Measurements from ENCODE around the gene ZDHHC22.

ZDHHC22 gene

GRCh38 chr14:77111021-77111420 lies 30.6 kb downstream of the ZDHHC22 start:
- peak overlapping the region; percentile 93 for H3K27ac ChIP-seq (ENCODE audit: low read depth, low read length)
- H3K4me1 ChIP-seq (ENCODE audit: insufficient read depth, low read length) = peaks cover 43% of the 10 kb centered on the region
- H3K9ac ChIP-seq (ENCODE audit: low read depth, low read length) = peak overlapping the region; percentile 66
- no peaks in the 10 kb centered on the region for H3K27me3 ChIP-seq (ENCODE audit: insufficient read depth, low read length)
- peak overlapping the region; percentile 15; the same call in 1 of the 2 replicates for H3K4me3 ChIP-seq (ENCODE audit: low read length)
- WGBS = 6% methylated on average over 4 of the region's 5 CpGs
- H3K36me3 ChIP-seq (ENCODE audit: insufficient read depth, low read length) = peaks cover 82% of the 10 kb centered on the region
- no peaks in the 10 kb centered on the region for H3K9me3 ChIP-seq (ENCODE audit: insufficient read depth, low read depth, low read length)

- H3K27ac ChIP-seq (ENCODE audit: low read depth, low read length) = peak overlapping the region; percentile 93
- H3K4me1 ChIP-seq (ENCODE audit: insufficient read depth, low read length) = peaks cover 50% of the 10 kb centered on the region
- H3K9ac ChIP-seq (ENCODE audit: low read depth, low read length) = peak overlapping the region; percentile 66; the same call in 1 of the 2 replicates
- 93% methylated on average over 1 of the region's 1 CpG for WGBS
- no peaks in the 10 kb centered on the region for H3K9me3 ChIP-seq (ENCODE audit: insufficient read depth, low read depth, low read length)
- H3K36me3 ChIP-seq (ENCODE audit: insufficient read depth, low read length) = peaks cover 83% of the 10 kb centered on the region
- H3K27me3 ChIP-seq (ENCODE audit: insufficient read depth, low read length) = no peaks in the 10 kb centered on the region
- peak overlapping the region; percentile 15; the same call in 1 of the 2 replicates for H3K4me3 ChIP-seq (ENCODE audit: low read length)
These were observed 31.3 kb downstream of the ZDHHC22 start for GRCh38 chr14:77110286-77110685.

GRCh38 chr14:77109656-77110055 lies 31.9 kb downstream of the ZDHHC22 start:
- H3K36me3 ChIP-seq (ENCODE audit: insufficient read depth, low read length) = peaks cover 77% of the 10 kb centered on the region
- WGBS = 91% methylated on average over 6 of the region's 6 CpGs
- H3K27me3 ChIP-seq (ENCODE audit: insufficient read depth, low read length) = no peaks in the 10 kb centered on the region
- H3K27ac ChIP-seq (ENCODE audit: low read depth, low read length) = peak overlapping the region; percentile 93
- peaks cover 56% of the 10 kb centered on the region for H3K4me1 ChIP-seq (ENCODE audit: insufficient read depth, low read length)
- H3K9me3 ChIP-seq (ENCODE audit: insufficient read depth, low read depth, low read length) = no peaks in the 10 kb centered on the region
- H3K4me3 ChIP-seq (ENCODE audit: low read length) = no peak overlapping the region
- H3K9ac ChIP-seq (ENCODE audit: low read depth, low read length) = no peak overlapping the region; the same call in 1 of the 2 replicates

GRCh38 chr14:77108753-77109152 lies 32.8 kb downstream of the ZDHHC22 start:
- Histone ChIP-seq H3K36me3 (ENCODE audit: insufficient read depth, low read length) (peaks cover 68% of the 10 kb centered on the region), H3K4me3 (ENCODE audit: low read length) (no peak overlapping the region), H3K9me3 (ENCODE audit: insufficient read depth, low read depth, low read length) (no peaks in the 10 kb centered on the region), H3K27me3 (ENCODE audit: insufficient read depth, low read length) (no peaks in the 10 kb centered on the region), H3K4me1 (ENCODE audit: insufficient read depth, low read length) (peaks cover 65% of the 10 kb centered on the region), H3K27ac (ENCODE audit: low read depth, low read length) (peak overlapping the region; percentile 93; the same call in 1 of the 2 replicates), H3K9ac (ENCODE audit: low read depth, low read length) (no peak overlapping the region)
- 93% methylated on average over 2 of the region's 2 CpGs for WGBS

- 88% methylated on average over 2 of the region's 2 CpGs for WGBS
- H3K36me3 ChIP-seq (ENCODE audit: insufficient read depth, low read length) = peaks cover 55% of the 10 kb centered on the region
These were observed 34.4 kb downstream of the ZDHHC22 start for GRCh38 chr14:77107228-77107627.

GRCh38 chr14:77106666-77107065 lies 34.9 kb downstream of the ZDHHC22 start:
- Histone ChIP-seq H3K9me3 (ENCODE audit: insufficient read depth, low read depth, low read length) (no peaks in the 10 kb centered on the region), H3K36me3 (ENCODE audit: insufficient read depth, low read length) (peaks cover 50% of the 10 kb centered on the region), H3K27me3 (ENCODE audit: insufficient read depth, low read length) (no peaks in the 10 kb centered on the region), H3K4me3 (ENCODE audit: low read length) (no peak overlapping the region), H3K4me1 (ENCODE audit: insufficient read depth, low read length) (peaks cover 57% of the 10 kb centered on the region), H3K27ac (ENCODE audit: low read depth, low read length) (no peak overlapping the region), H3K9ac (ENCODE audit: low read depth, low read length) (no peak overlapping the region)
- WGBS = 88% methylated on average over 3 of the region's 3 CpGs

More at GRCh38 chr14:77107228-77107627, 34.4 kb downstream of the ZDHHC22 start:
- Histone ChIP-seq H3K27ac (ENCODE audit: low read depth, low read length) (no peak overlapping the region), H3K9ac (ENCODE audit: low read depth, low read length) (no peak overlapping the region), H3K4me1 (ENCODE audit: insufficient read depth, low read length) (peaks cover 62% of the 10 kb centered on the region), H3K9me3 (ENCODE audit: insufficient read depth, low read depth, low read length) (no peaks in the 10 kb centered on the region), H3K27me3 (ENCODE audit: insufficient read depth, low read length) (no peaks in the 10 kb centered on the region), H3K4me3 (ENCODE audit: low read length) (no peak overlapping the region)

GRCh38 chr14:77105145-77105939 lies 36.2 kb downstream of the ZDHHC22 start:
- Histone ChIP-seq H3K4me1 (ENCODE audit: insufficient read depth, low read length) (peaks cover 51% of the 10 kb centered on the region), H3K27me3 (ENCODE audit: insufficient read depth, low read length) (no peaks in the 10 kb centered on the region), H3K9me3 (ENCODE audit: insufficient read depth, low read depth, low read length) (no peaks in the 10 kb centered on the region), H3K9ac (ENCODE audit: low read depth, low read length) (peak overlapping the region; percentile 34; the same call in 1 of the 2 replicates), H3K36me3 (ENCODE audit: insufficient read depth, low read length) (peaks cover 46% of the 10 kb centered on the region), H3K27ac (ENCODE audit: low read depth, low read length) (peak overlapping the region; percentile 68), H3K4me3 (ENCODE audit: low read length) (peak overlapping the region; percentile 26)
- 36% methylated on average over 5 of the region's 6 CpGs for WGBS

GRCh38 chr14:77104393-77104792 lies 37.2 kb downstream of the ZDHHC22 start:
- H3K4me1 ChIP-seq (ENCODE audit: insufficient read depth, low read length) = peaks cover 48% of the 10 kb centered on the region
- no peak overlapping the region for H3K9ac ChIP-seq (ENCODE audit: low read depth, low read length)
- no peak overlapping the region for H3K4me3 ChIP-seq (ENCODE audit: low read length)
- no peak overlapping the region for H3K27ac ChIP-seq (ENCODE audit: low read depth, low read length)
- peaks cover 39% of the 10 kb centered on the region for H3K36me3 ChIP-seq (ENCODE audit: insufficient read depth, low read length)
- H3K9me3 ChIP-seq (ENCODE audit: insufficient read depth, low read depth, low read length) = no peaks in the 10 kb centered on the region
- WGBS = 93% methylated on average over 3 of the region's 3 CpGs
- no peaks in the 10 kb centered on the region for H3K27me3 ChIP-seq (ENCODE audit: insufficient read depth, low read length)

GRCh38 chr14:77103951-77104350 lies 37.6 kb downstream of the ZDHHC22 start:
- Histone ChIP-seq H3K9ac (ENCODE audit: low read depth, low read length) (no peak overlapping the region), H3K27me3 (ENCODE audit: insufficient read depth, low read length) (no peaks in the 10 kb centered on the region), H3K9me3 (ENCODE audit: insufficient read depth, low read depth, low read length) (no peaks in the 10 kb centered on the region), H3K27ac (ENCODE audit: low read depth, low read length) (no peak overlapping the region), H3K36me3 (ENCODE audit: insufficient read depth, low read length) (peaks cover 34% of the 10 kb centered on the region), H3K4me3 (ENCODE audit: low read length) (no peak overlapping the region), H3K4me1 (ENCODE audit: insufficient read depth, low read length) (peaks cover 46% of the 10 kb centered on the region)
- 90% methylated on average over 6 of the region's 6 CpGs for WGBS

GRCh38 chr14:77103475-77103874 lies 38.1 kb downstream of the ZDHHC22 start:
- no peak overlapping the region for H3K27ac ChIP-seq (ENCODE audit: low read depth, low read length)
- no peak overlapping the region for H3K4me3 ChIP-seq (ENCODE audit: low read length)
- H3K27me3 ChIP-seq (ENCODE audit: insufficient read depth, low read length) = no peaks in the 10 kb centered on the region
- no peaks in the 10 kb centered on the region for H3K9me3 ChIP-seq (ENCODE audit: insufficient read depth, low read depth, low read length)
- H3K9ac ChIP-seq (ENCODE audit: low read depth, low read length) = no peak overlapping the region
- peaks cover 44% of the 10 kb centered on the region for H3K4me1 ChIP-seq (ENCODE audit: insufficient read depth, low read length)
- H3K36me3 ChIP-seq (ENCODE audit: insufficient read depth, low read length) = peaks cover 30% of the 10 kb centered on the region

- H3K4me1 ChIP-seq (ENCODE audit: insufficient read depth, low read length) = peaks cover 41% of the 10 kb centered on the region
- peaks cover 17% of the 10 kb centered on the region for H3K36me3 ChIP-seq (ENCODE audit: insufficient read depth, low read length)
- H3K27me3 ChIP-seq (ENCODE audit: insufficient read depth, low read length) = no peaks in the 10 kb centered on the region
- no peaks in the 10 kb centered on the region for H3K9me3 ChIP-seq (ENCODE audit: insufficient read depth, low read depth, low read length)
- 85% methylated on average over 4 of the region's 4 CpGs for WGBS
- H3K27ac ChIP-seq (ENCODE audit: low read depth, low read length) = no peak overlapping the region
- H3K9ac ChIP-seq (ENCODE audit: low read depth, low read length) = no peak overlapping the region
- no peak overlapping the region for H3K4me3 ChIP-seq (ENCODE audit: low read length)
These were observed 39.4 kb downstream of the ZDHHC22 start for GRCh38 chr14:77102154-77102553.
